Activated T-helper 1 cell treated with Interleukin-2 at 50 U/mL for 16 hours (primary cell): Measurements from ENCODE around the gene EPHA6.
"Not testable (repeated sequence)": the region's sequence is repeated elsewhere in the genome, so short reads cannot be mapped to it uniquely, and the experiment has no call there.

Experiments used
- DNase-seq: peaks from one replicate; pipeline ENCODE4 v3.0.0-alpha.2; 2020; ENCODE audit warnings: low read depth

Gene EPHA6

GRCh38 chr3:97464035-97464434 lies 649.6 kb downstream of the EPHA6 start:
- no peak for DNase-seq

DNA sequence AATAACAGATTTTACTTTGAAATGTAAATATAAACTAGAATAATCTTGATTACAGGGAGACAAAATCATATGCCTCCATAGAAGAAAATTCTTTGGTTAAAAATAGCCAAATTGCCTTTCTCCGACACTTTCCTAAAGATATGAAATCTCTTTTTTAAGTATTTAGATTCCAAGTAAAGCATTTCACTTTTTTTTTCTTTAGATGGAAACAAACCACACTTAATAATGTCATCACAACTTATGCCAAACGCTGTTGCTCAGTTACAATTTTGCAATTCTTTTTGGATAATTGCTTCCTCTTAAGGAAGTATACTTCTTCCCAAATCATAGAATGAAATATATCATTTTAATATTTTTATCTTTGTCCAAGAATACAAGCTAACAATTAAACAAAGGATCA lies 656.1 kb downstream of the EPHA6 start:
- DNase-seq: no peak

DNA sequence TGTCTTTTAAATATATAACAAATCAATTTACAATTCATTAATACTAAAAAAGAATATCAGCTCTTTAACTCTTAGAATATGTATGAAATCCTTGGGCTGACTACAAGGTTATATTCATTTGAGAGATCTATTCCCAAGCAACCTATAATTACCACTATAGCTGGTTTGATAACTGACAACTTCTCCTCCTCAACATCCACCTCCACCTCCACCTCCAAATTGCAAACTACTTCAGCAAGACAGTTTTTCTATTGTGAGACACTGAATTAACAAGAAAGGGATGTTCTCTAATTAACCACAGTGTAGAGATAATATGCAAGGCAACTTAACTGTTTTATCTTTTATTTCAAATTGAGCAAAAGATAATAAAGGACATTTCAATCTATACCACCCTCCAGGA lies 665.3 kb downstream of the EPHA6 start:
- DNase-seq: no peak

DNA sequence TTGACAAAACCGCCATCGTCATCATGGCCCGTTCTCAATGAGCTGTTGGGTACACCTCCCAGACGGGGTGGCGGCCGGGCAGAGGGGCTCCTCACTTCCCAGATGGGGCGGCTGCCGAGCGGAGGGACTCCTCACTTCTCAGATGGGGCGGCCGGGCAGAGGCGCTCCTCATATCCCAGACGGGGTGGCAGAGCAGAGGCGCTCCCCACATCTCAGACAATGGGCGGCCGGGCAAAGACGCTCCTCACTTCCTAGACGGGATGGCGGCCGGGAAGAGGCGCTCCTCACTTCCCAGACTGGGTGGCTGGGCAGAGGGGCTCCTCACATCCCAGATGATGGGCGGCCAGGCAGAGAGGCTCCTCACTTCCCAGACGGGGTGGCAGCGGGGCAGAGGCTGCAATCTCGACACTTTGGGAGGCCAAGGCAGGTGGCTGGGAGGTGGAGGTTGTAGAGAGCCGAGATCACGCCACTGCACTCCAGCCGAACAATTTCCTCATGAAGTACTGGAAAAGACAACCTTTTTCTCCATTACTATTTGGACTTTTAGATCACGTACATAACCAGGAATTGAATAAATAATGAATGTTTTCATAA lies 666.4 kb downstream of the EPHA6 start:
- DNase-seq: not testable (repeated sequence)

DNA sequence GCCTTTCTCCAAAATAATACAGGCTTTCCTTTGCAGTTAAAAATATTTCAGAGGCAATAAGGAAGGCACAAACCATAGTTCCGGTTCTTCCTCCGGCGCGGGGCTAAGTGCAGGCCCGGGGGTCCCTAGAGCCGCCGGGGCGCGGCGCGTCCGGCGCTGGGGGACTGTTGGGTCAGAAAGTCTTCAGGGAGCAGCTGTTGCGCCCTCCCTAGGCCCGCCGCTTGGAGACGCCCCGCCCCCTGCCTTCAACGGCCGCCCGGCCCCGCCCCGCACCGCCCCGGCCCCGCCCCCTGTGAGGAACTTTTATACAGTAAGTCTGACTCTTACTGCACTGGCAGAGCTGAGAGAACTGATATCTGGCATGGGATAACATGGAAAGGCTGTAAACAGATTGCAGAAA lies 667.0 kb downstream of the EPHA6 start:
- DNase-seq: no peak

GRCh38 chr3:97485206-97485605 lies 670.8 kb downstream of the EPHA6 start:
- DNase-seq: no peak

DNA sequence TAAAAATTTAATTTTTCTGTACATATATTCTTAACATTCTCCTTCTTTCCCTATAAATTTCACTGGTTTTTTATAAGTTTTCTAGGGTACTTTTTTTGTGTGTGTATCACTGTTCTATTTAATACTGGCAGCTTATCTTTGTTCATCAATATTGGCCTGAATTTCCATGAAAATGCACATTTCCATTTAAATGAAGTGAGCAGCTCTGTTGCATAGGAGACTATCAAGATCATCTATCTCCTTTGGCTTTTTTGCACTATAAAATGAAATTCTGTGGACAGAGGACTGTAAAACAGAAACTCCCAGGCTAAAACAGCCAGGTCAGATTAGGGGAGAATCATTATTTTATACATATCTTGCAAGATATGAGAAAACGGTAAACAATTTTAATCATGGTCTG lies 673.2 kb downstream of the EPHA6 start:
- no peak for DNase-seq

DNA sequence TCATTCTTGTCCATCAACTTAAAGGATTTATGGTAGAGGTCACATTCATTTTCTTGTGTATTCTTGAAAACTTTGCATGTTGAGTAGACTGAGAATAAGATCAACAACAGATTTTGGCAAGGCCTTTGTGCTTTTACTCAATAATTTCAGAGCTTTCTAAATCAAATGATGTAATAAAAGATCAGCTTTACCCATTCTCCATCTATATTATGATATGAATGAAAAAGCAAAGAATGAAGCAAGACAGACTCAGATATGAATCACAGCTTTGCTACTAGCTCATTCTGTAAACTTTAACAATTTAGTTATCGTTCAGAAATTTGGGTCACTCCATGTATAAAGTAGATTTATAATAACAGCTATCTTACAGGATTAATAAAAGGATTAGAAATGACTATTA lies 674.3 kb downstream of the EPHA6 start:
- no peak for DNase-seq

GRCh38 chr3:97495896-97496295 lies 681.5 kb downstream of the EPHA6 start:
- DNase-seq: no peak

DNA sequence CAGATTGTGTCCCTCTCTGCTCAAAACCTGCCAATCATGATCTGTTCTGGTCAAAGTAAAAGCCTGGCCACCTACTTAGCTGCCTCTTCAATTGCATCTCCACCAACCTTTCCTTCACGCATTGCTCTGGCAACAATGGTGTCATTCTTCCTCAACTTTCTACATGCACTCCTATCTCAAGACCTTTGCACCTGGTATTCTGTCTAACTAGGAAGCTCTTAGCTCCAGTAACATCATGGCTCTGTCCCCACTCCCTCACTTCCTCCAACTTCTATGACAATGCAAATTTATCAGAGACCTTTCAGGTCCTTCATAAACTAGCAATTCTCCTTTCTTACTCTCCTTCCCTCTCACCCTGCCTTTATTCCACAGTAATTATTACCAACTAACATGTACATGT lies 682.7 kb downstream of the EPHA6 start:
- no peak for DNase-seq

GRCh38 chr3:97504463-97504862 lies 690.1 kb downstream of the EPHA6 start:
- no peak for DNase-seq

GRCh38 chr3:97510795-97511194 lies 696.4 kb downstream of the EPHA6 start:
- no peak for DNase-seq

DNA sequence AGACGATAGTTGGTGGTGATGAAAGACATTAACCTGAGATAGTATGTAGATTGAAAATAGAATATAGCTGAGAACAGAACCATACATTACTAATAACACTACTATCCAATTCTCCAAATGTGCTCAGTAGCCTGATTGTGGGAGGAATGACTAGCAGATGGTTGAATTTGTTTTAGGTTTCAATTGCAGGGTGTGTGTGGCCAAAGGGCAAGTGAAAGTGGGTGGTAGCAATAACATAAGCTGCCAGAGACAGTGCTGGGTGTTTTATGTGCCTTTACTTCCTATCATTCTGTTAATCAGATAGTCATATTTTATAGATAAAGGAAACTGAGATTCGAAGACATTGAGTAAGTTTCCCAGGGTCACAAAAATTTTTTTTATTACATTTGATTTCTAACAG lies 700.7 kb downstream of the EPHA6 start:
- no peak for DNase-seq

DNA sequence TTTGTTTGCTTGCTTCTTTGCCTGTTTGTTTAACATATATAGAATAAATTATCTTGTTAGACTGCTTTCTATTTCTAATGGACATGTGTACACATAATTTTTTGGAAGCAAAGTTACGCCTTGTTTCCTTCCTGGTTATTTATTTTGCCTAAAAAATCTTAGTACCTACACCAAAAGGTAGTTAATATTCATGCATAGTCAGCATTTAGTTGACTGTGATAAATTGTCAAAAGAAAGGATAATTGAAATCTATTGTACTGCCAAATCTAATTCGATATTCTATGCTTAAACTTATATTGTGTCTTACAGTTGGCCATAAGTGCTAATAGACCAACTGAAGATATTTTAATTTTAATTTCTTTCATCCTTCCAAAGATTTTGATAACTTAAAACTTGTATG lies 716.3 kb downstream of the EPHA6 start:
- no peak for DNase-seq

GRCh38 chr3:97547573-97547972 lies 733.2 kb downstream of the EPHA6 start:
- DNase-seq: not testable (repeated sequence)

- no peak for DNase-seq
Observed at GRCh38 chr3:97550408-97550807, 736.0 kb downstream of the EPHA6 start.

GRCh38 chr3:97552186-97552585 lies 737.8 kb downstream of the EPHA6 start:
- no peak for DNase-seq

- no peak for DNase-seq
Observed at GRCh38 chr3:97575742-97576141, 761.3 kb downstream of the EPHA6 start.

- no peak for DNase-seq
Observed at GRCh38 chr3:97576221-97576620, 761.8 kb downstream of the EPHA6 start.

DNA sequence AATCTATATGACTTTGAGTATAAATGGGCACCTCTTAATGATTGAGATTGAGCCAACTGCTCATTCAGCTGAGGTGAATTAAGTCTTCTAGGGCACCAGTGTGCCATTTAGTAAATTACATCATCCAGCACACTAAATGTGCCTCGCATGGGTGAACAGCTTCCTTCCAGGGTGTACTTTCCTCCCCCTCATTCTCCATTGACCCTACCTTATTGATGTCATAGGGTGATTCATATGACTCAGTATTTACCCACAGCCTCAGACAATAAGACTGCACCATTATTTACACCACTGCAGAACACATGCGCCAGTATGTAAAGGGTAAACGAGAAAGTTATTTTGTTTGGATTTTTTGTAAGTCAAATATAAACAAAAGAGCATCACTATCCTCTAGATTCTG lies 765.0 kb downstream of the EPHA6 start:
- DNase-seq: no peak

DNA sequence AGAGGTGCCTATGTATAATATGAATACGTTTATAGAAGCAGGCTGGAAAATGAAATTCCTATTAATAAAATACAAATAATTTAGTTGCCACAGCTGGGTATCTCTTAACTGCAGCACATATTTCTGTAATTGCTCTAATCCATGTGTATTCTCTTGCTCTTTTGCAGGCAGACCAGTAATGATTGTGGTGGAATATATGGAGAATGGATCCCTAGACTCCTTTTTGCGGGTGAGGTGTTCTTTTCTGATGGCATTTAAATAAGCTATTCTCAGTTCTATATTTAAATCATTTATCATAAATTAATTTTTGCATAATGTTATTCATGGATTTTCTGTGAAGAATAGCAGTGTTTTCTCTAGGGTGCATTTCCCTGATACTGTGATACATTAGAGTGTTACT lies 796.2 kb downstream of the EPHA6 start:
- DNase-seq: no peak

DNA sequence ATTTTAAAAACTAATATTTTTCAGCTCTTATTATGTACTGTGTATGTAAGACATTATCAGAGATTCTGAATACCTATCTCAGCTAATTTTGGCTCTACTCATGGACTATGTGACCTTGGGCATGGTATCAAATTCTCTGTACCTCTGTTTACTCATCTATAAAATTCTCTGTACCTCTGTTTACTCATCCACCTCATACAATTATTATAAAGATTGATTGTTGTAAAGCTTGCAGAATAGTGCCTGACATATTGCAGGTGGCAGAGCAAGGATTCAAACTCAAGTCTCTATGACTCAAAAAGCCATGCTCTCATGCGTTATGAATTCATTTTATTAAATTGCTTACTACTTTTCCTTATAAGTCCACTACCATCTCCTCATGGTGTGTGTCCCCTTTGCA lies 798.2 kb downstream of the EPHA6 start:
- DNase-seq: no peak

- no peak for DNase-seq
Observed at GRCh38 chr3:97613139-97613538, 798.7 kb downstream of the EPHA6 start.

- not testable (repeated sequence) for DNase-seq
Observed at GRCh38 chr3:97620514-97620913, 806.1 kb downstream of the EPHA6 start.

DNA sequence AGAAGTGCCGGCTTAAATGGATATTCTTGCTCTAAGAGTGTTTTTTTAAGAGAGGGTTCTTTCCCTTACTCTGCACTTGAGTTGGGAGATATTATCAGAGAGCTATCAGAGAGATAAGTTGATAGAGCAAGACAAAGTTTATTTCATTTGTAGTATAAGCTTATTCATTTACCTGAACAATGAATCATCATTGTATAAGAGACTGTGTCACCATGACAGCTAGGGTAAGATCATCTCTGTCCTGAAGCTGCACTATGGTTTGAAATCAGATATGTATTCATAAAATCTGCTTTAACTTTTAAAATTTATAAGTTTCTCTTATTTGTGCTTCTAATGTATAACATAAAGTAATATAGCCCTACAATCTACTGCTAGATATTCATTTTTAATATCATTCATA lies 822.1 kb downstream of the EPHA6 start:
- DNase-seq: no peak
